Hippocampal formation (tissue), 2 donors: ENCODE data around the gene KLK1.
"Not testable (repeated sequence)": the region's sequence is repeated elsewhere in the genome, so short reads cannot be mapped to it uniquely, and the experiment has no call there.

Source experiments
- DNase-seq, 2 donors: peaks; one replicate each; lab custom pipeline; 2025; lab: John Stamatoyannopoulos, UW

KLK1 gene

DNA sequence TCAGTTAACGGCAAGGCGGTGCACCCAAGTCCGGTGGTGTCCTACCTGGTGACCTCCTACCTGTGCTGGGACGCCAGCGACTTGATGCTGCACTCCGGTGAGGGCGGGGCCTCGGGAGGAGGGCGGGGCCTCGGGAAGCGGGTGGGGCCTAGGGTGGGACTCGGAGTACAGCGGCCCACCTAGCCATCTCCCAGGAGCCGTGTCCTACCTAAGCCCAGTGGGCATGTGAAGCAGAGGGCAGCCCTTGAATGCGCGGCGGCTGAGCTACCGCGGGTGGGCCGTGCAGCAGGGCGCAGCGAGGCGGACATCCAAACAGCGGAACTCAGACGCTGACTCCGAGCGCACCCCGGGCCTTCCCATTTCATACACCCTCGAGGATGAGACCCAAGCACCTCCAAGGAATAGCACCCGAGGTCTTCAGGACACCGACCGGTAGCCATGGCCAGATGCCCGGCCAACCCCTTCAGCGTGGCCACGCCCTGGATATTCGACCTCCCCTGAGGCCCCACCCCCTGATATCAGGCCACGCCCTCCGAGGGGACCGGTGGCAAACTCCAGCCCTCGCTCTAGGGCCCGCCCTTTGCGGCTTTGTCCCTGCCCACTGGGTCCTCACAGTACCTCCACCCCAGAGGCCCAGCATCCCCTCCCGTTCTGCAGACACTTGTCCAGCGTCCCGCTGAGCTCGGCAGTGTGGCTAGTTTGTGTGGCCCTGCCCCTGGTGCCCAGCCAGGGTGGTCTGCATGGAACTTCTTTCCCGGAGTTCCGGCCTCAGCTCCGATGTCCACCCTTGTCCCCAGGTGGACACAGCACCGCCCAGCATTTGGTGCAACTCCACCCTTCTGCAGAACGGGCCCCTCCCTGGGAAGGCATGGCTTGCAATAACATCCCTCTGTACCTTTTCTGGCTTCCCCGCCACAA is 5.4 kb downstream of the KLK1 start:
- DNase-seq = no peak

GRCh38 chr19:50815439-50815838 is 8.1 kb downstream of the KLK1 start:
- DNase-seq = no peak

- DNase-seq = no peak
These were observed 8.7 kb downstream of the KLK1 start for GRCh38 chr19:50814883-50815282.

DNA sequence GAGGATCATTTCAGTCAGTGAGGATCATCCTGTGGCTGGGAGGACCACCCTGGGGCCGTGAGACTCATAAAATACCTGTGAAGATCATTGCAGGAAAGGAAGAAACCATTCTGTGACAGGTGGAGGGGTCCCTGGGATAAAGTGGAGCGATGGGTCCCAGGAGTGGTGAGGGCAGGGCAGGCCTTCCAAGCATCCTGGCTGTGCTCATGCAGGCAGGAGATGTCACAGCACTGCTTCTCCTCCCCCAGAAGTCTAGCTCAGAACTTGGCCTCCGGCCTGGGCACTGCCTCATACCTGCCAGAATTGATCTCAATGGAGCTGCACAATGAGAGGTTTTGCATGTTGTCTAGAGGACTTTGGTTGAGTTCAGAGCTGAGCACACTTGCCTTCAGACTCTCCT is 11.1 kb downstream of the KLK1 start:
- no peak for DNase-seq

GRCh38 chr19:50811622-50812238 is 11.9 kb downstream of the KLK1 start:
- not testable (repeated sequence) for DNase-seq

DNA sequence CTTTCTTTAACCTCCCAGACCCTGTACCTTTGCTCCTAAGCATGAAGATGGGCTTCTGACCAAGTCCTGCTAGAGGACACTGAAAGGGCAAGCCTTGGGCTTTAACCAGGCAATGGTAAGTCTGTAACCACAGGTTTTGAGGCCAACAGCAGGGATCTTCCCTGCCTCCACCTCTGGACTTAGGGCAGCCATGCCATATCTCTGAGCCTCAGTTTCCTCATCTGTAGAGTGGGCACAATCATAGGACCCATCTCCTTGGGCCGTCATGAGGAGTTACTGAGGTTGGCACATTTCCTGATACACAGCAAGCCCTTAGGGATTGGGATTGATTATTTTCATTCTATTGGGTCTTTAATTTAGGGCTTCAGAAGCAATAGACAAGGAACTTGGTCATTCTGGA is 14.7 kb downstream of the KLK1 start:
- no peak for DNase-seq

- DNase-seq = peak; percentile 97 to 98
These were observed 18.9 kb downstream of the KLK1 start for GRCh38 chr19:50804420-50805272.

- no peak for DNase-seq
These were observed 19.8 kb downstream of the KLK1 start for GRCh38 chr19:50803633-50804419.

- DNase-seq = no peak
These were observed 22.5 kb downstream of the KLK1 start for GRCh38 chr19:50801107-50801506.

GRCh38 chr19:50799547-50799851 is 24.1 kb downstream of the KLK1 start:
- DNase-seq = no peak

GRCh38 chr19:50798659-50799546 is 24.7 kb downstream of the KLK1 start:
- DNase-seq = no peak

- DNase-seq = no peak
These were observed 25.6 kb downstream of the KLK1 start for GRCh38 chr19:50797781-50798658.

DNA sequence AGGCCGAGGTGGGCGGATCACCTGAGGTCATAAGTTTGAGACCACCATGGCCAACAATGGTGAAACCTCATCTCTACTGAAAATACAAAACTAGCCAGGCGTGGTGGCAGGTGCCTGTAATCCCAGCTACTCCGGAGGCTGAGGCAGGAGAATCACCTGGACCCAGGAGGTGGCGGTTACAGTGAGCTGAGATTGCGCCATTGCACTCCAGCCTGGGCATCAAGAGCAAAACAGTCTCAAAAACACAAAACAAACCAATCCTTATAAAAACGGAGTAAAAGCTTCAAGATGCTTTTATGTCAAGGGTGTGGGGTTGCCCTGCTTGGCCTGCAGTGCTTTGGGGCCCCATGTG is 26.2 kb downstream of the KLK1 start:
- no peak for DNase-seq

DNA sequence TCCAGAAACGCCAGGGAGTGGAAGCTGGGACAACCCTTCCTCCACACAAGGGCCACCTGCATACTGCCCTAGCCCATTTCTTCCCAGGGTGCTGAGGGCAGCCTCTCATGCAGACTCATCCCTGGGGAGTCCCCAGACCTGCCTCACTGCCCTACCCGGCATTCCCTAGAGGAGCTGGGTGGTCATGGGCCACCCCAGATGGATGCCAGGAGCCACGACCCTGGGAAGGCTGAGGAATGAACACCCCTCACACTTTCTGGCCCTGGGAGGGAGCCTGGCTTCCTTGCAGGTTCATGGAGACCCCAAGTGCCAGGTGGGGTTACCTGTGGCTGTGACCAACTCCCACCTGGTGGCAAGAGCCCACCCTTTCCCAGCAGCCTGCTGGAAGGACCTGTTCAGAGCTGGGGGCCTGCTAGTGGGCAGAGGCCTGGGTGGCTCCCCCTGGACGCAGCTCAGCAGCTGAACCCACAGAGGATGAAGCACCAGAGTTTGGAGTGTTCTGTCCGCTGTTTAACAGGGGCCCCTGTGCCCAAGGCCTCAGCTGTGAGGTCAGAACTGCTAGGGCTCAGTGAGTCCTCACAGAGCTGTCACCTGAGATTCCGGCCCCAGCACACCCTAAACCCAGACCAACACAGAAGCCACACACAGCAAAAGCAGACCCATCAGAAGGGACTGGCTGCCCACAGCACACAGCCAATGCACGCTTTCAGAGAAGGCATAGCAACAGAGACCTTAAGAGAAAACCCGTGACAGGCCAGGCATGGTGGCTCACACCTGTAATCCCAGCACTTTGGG is 26.8 kb downstream of the KLK1 start:
- no peak for DNase-seq

DNA sequence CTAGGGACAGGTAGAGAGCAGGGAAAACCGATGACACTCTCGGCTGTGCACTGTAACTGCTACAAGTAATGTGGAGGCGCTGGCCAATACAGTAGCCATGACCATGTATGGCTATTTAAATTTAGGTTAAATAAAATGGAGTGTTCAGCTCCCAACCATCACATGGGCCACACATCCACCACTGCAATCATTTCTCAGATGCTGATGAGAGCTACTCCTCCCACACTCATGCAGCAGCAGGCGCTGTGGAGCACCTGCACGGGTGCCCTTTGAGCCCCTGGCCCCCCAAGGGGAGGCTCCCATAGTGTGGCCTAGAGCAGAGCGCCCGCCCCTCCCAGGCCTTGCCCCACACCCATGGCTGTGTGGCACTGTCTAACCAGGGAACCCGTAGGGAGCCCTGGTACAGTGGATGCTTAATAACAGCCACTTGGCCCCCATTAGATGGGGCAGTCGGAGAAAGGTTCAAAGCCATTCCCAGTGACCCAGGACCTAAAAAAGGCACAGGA is 27.4 kb downstream of the KLK1 start:
- no peak for DNase-seq

- no peak for DNase-seq
These were observed 27.9 kb downstream of the KLK1 start for GRCh38 chr19:50795664-50796073.

DNA sequence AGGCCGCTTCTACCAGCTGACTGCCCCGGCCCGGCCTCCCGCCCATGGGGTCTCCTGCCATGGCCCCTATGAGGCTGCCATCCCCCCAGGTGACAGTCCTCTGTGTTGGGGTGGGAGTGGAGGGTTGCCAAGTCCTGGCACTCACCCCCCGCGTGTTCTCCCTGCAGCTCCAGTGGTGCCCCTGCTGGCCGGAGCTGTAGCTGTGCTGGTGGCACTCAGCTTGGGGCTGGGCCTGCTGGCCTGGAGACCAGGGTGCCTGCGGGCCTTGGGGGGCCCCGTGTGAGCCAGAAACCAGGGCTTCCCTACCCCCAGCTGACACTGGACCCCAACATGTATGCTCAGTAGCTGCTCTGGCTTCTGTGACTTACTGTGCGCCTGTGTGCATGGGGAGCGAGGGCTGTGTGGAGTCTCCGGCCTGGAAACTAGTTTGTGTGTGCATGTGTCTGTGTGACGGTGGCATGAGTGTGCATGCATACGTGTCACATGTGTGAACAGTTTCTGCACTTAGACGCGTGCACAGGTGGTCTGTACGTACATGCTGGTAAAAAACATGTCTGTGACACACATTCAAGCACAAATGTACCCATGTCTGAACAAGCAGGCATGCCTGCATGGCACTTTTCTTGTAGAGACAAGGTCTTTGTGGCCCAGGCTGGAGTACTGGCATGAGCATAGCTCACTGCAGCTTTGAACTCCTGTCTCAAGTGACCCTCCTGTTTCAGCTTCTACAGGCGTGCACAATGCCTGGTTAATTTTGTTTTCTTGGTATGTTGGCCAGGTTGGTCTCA is 28.5 kb downstream of the KLK1 start:
- DNase-seq = no peak
